ENCODE results near the gene ENOX1.

ENOX1 gene

DNA sequence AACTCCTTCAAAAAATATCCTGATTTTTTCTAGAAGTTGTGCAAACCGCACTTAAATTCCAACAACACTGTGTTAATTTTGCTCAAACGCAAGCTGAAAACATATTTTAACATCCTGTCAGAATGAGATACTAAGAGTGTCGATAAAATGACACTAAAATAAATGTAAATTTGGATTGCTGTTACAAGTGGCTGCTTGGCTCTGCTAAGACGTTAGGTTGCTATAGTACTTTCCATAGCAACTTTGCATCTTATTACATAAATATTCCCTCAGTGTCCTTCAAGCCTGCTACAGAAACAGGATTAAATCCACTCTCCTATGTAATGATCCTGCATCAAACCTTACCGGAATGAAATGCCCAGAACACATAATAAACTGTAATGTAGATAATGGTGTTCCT, 471.2 kb downstream of the ENOX1 start:
- no peak for DNase-seq (ENCODE audit: low read depth)

DNA sequence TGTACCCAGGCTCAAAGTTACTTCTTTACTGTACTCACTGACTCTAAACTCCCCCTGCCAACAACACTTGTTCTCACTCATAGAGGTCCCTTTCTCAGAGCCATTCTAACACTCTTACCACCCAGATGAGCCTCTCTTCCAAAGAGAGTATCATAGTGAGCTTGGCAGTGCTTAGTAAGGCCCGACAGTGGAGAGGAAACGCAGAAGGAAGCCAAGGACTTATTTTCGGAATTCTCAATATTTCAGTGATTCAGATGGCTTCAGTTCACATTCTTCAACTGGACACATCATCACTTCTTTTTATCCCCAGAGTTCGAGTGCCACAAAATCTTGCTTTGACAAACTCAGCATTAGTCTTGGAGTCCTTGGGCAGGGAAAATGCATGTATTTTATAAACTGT, 477.5 kb downstream of the ENOX1 start:
- no peak for DNase-seq (ENCODE audit: low read depth)

DNA sequence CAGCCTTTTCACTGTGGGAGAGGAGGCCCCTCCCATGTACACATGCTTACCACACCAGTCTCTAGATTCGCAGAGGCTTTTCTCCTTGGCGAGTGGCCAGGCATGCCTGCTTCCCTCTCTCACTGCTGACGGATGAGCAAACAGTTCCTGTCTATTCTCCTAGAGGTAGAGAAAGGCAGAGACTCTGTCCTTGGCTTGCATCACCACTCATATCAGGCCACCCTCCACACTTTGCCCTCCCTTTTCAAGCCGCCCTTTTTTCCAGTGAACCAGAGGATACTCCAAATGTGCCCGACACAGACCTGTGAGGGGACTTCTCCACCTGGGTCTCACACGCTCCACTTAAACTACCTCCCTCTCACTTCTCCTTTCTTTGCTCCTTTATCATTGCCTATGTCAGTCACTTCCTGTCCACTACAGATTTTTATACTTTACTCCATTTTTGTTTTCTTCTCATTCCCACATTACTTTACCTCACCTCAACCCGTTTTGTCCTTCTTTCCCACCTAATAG, 478.8 kb downstream of the ENOX1 start:
- DNase-seq (ENCODE audit: low read depth) = no peak

DNA sequence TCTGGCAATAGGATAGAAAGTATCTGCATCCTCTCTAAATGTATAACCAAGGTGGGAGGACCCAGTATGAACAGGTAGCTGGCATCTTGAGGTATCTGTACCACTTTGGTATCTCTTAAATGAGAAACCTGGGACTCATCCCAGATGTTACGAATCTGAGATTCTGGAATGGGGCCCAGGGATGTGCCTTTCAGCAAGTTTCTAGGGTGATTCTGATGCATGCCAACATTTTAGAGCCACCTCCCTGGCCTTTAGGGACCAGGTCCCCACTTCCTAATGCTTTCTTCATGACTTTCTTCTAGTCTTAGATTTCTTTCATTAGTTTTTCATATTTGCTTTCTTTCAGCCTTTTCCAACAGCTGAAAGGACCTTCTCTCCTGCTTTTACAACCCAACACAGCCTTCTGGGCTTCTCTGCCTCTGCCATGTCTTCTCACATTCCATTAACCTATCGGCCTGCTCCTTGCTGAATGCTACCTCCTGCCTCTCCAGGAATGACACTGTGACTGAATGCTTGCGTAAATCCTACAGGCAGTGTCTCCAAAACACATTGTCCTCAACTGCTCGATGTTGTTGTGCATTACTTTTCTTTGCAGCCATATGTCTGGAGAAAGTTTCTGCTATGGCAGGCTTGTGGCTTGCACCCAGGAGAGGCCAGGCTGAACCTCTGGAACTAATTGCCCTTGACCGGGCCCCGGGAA, 479.4 kb downstream of the ENOX1 start:
- no peak for DNase-seq (ENCODE audit: low read depth)

DNA sequence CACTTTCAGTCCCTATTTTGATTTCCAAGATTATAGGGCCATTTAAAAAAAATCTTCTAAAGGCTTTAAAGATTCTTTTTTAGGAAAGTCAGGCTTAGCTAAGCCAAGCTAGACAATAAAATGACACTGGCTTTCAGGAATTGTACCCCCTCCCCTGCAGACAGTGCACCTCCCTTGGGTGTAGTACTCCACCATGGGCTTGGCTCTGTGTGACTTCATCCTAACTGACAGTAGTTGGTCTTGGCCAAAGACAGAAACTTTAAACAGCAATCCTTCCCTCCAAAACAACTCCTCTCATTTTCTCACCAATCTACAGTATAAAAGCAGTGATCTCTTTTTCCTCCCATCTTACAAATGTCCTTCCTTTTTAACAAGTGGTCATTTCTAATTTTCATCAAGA, 480.4 kb downstream of the ENOX1 start:
- no peak for DNase-seq (ENCODE audit: low read depth)

DNA sequence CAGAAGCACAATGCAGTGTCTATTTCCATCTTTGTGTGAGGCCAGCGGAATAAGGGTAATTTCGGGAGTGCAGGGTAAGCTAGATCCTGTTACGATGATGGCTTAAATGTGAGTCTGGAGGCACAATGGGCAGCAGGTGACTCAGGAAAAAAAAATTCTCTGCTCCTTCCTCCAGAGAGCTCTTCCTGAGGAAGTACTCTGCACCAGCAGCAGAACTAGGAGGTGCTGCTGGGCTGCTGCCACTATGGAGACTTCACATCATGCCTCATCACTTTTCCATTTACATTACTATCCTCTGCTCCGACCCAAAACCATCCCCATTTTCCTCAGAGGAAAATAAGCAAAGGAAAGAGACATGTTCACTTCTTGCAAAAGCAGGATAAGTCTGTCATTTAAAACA, 481.4 kb downstream of the ENOX1 start:
- DNase-seq (ENCODE audit: low read depth) = no peak

DNA sequence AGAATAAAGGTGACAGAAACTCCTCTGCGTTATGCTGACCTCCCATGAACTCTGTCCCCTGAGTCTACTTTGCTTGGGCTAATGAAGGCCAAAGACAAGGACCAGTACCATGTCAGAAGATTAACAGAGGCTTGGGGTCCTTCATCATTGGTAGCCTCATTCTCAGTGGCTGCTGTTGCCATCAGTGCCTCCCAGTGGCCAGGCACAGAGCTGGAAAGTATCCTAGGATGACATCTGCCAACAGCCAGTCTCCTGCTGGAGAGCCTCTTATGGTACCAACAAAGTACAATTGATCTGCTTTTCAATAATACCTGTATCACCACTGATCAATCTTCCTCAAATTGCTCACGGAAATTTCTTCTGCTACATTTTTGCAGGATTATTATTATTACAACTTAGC, 481.8 kb downstream of the ENOX1 start:
- DNase-seq (ENCODE audit: low read depth) = no peak

DNA sequence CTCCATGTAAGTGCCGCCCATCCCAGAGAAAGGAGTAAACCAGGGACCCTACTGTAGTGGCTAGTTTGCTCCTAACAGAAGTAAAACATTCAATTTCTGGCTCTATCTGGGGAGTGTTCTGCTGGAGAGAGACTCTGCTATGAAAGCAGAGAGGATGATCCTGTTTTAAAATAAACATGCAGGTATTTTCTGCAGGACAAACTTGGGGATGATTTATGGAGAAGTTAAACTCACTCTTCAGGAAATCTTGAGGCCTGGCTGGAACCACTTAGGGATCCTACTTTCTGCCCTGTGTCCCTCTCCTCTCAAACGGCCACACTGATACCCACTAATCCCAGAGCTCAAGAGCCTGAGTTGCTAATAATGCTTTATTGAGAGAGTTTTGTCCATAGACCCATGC, 482.3 kb downstream of the ENOX1 start:
- DNase-seq (ENCODE audit: low read depth) = no peak

DNA sequence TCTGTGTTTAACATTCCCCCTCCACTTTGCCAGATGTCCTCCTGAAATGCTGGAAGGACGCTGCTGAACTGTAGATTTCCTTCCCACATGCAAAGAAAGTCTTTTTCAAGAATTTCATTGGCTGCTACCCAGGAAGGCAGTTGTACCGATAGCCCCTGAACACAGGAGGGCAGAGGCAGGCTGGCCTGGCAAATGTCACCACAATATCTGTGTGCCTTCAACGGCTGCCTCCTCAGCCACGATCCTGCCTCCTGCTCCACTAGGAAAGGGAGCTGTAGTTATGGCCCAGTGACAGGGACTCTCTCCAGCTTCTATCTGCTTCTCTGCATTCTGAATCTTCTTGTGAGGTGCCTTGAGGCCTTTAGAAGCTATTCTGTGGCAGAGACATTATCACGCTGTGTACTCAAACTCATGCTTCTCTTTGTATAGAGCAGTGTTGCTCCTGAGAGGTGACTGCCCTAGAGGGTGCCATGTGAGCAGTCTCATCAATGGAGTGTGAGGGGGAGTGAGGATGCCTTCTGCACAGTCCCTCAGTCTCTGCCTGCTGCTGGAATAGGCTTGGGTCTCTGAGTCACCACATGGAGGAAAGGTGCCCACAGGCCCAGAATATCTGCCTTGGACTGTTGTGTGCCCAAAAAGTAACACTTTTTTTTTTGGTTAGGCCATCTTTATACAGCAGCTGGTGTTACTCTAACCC, 483.6 kb downstream of the ENOX1 start:
- DNase-seq (ENCODE audit: low read depth) = no peak

DNA sequence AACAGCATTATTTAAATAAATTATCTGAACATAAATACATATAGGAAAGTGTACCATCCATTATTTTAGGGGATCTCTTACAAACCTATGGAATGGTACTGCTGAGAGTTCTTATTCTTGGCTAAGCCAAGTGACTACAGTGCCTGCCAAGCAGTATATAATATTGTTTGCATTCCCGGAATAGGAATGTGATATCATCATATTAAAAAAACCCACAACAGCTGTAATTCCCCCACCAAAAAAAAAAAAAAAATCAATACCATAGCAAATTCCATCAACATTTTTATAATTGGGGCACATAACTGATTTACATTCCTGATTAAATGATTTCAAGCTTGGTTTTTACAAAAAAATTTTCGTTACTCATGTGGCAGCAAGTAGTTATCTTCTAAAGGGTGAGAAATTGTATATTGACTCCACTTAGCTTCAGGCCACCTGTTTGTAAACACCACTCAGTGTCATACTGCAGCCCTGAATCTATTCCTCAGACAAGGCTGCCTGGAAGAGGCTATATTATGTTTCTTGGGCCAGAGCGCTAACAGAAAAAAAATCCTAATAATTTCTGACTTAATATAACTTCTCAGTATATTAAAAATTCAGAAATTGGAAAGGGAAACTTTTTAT, 485.3 kb downstream of the ENOX1 start:
- DNase-seq (ENCODE audit: low read depth) = no peak

DNA sequence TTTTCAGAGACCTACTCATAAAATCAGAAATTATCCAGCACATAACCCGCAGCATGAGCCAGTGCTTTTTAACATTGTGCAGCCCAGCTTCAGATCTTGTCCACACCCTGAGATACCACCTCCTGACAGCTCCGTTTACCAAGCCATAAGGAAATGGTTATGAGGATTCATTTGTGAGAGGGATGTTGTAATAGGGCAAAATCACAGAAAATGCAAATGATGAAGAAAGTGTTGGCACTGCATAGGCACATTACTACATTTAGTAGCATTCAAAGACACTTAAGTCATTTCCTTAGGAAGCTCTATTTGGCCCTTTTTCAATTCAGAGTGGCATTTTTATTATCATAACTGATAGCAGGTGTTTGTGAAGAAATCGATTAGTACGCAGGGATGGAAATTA, 485.9 kb downstream of the ENOX1 start:
- DNase-seq (ENCODE audit: low read depth) = no peak

DNA sequence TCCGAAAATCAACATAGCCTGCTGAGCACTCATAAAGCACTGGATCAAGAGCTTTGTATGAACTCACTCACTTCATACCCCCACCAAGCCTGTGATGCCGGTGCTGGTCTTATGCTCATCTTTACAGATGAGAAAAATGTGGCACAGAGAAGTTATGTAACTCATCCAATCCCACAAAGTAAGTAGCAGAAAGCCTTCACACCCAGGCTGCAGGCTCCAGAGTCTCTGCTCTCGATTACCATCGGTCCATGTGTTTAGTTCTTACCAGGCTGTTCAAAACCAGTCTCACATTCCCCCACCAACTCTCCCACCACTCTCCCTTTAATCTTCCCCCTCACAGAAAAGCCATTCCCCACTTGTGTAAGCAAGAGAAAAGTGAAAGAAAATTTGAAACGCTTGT, 487.4 kb downstream of the ENOX1 start:
- DNase-seq (ENCODE audit: low read depth) = no peak

DNA sequence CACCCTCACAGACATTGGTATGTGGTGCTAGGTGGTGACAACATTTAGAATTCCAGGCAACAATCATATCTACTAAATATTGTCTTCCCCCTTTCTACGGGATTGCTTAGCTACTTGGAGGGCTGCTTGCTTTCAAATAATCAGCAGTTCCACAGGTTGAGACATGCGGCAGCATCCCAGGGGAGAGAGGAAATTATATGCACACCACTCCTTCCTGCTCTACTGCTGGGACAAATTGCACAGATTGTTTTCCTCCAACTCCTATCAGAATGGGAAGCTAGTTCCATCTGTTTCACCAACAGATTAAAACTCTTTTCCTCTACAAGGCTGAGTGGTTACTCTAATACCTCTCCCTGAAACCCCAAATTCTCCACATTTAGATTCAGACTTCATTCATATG, 488.0 kb downstream of the ENOX1 start:
- DNase-seq (ENCODE audit: low read depth) = no peak

DNA sequence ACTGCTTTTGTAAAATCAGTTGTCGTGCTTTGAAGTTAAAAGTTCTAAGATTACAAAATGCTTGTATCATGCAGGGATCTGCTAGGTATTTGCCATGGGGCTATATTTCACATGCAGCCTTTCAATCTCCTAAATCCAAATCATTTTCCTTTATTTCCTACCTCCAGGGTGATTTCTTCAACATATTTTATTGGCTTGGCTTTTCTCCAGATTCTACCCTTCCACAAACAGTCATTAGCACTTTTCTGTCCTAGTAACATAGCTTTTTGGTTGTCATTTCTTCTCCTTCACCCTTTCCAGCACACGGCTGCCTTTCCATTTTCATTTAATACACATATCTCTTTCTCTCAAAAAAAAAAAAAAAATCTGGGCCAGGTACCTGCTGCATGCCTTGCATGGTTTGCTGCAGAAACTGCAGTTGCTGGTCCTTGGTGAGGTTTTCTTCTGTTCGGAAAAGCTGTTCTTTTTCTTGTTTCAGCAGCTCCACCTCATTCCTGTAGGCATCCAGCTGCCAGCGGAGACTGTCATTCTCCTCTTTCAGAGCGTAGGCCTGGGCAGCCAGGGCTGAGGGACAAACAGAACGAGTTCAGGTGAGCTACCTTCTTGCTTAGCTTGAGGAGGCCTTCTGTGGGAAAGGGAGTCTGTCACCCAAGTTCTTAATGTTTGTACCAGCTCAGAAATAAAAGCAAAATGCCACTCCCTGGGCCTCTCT, 488.6 kb downstream of the ENOX1 start:
- no peak for DNase-seq (ENCODE audit: low read depth)

DNA sequence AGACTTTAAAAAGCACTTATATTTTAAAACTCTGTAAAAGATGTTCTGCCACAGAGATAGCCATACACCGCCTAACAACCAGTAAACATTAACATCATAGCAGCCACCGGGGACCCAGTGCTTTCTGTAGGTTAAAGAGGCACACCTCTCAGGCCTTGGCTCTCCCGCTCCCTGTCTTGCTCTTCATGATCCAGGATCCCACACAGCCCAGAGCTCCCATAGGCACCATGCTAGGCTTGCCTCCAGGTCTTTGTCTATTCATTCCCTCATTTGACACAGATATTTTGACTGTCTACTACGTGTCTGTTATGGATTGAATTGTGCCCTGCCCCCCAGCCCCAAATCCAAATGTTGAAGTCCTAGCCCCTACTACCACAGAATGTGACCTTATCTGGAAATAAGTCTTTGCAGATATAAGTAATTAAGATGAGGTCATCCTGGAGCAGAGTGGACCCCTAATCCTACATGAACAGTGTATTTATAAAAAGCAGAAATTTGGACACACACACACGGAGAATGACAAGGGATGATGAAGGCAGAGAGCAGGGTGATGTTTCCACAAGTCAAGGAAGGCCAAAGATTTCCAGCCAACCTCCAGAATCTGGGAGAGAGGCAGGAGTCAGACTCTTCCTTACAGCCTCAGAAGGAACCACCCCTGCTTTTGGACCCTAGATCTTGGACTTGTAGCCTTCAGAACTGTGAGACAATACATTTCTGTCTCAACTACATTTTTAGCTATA, 490.8 kb downstream of the ENOX1 start:
- DNase-seq (ENCODE audit: low read depth) = no peak

DNA sequence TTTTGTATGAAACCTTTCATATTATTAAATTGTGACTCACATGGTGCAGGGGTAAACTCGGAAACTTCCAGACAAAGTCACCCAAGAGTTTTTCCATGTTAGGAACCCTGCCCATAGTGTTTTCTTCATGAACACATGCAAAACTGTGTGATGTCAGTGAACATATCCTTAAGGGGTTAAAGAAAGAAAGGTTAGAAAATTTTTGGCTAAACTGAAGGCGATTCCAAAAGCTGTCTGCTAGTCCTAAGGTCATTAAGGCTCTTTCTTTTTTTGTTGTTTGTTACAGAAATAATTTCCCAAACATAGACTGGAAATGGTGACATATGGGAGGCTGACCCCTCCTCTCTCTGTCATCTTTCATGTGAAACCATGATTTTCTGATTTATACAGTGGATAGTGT, 491.5 kb downstream of the ENOX1 start:
- no peak for DNase-seq (ENCODE audit: low read depth)

DNA sequence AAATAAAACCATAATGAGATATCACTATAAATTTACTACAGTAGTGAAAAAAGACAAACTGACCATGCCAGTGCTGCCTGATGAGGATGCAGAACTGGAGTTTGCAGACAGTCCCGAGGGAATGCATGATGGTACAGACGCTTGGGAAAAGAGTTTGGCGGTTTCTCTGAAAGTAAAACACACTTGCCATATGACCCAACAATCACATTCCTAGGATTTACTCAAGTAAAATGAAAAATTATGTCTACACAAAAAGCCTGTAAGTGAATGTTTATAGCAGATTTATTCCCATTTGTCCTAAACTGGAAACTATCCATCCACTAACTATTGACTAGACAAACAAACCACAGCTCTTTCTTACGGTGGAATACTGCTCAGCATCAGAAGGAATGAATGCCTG, 492.4 kb downstream of the ENOX1 start:
- DNase-seq (ENCODE audit: low read depth) = no peak

DNA sequence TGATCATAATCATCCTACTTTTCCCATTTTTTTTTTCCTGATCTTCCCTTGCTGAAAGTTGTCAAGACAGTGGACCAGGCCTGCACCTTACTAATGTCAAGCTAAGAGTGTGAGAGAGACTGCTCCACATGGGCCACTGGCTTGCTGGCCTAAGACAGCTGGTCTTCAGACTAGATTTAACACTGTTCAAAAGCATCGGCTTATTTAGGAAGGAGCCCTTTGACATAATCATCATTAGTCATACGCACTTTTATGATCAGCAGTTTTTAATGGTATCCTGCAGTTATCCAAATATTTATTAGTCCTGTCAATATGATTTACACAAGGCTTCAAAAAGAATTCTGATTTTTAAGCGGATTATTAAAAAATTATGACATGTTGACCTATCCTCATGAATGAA, 492.8 kb downstream of the ENOX1 start:
- DNase-seq (ENCODE audit: low read depth) = no peak

DNA sequence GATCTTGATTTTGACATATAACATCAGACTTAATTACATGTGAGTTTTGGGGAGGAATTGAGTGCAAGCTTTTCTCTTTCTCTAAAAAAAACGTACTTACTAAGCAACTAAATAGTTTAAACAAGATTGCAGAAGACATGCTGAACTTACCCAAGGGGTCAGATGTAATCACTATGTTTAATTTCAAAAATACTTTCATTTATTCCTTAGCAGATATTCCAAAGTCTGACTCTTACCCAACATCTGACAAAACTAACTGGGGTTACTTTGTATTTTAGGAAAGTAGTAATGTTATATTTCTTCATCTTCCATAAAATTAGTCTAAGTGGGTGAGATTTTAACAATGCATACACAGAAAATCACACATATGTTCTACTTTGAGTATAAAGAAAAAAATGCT, 493.2 kb downstream of the ENOX1 start:
- DNase-seq (ENCODE audit: low read depth) = no peak

DNA sequence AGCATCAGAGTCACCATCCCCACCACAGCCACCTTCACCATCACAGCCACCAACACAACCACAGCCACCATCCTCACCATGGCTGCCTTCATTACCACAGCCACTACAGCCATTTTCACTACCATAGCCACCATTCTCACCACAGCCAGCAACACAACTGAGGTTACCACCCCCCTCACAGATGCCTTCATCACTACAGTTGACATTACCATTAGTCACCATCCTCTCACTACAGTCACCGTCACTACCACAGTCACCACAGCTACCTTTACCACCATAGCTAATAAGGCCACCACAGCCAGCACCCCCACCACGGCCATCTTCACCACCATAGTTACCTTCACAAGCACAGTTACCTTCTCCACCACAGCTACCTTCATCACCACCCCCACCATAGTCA, 493.8 kb downstream of the ENOX1 start:
- no peak for DNase-seq (ENCODE audit: low read depth)

DNA sequence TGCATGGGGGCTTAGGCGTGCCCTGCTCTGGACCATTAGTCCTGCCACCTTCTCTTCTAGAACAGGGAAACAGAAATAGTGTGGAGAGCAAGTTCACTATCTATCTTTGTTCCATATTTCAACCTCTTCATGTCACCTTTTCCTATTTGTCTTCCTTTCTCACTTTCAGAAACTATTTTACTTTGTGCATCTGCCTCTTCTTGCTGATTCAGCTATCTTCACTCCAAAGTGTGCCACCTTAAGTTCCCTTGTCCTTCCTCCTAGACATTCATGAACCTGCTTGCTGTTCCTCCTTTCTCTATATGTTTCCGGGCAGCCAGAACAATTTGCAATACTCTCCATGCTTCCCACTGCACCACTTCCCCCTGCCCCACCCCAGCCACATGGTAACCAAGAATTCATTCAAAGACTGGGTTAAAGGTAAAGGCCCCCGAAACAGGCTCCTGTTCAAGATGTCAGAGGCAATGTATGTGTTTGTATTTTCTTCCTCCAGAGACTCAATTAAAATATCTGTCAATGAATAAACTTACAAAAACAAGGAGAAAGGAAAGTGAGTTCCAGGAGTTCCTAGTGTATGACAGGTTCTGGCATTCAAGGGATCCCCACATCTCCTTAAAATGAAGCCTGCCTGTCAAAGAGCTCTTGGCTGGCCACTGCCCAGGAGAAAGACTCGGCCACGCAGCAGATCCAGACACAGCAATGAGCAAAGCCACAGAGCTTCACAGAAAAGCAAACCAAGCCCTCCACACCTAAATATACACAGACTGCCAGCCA, 495.3 kb downstream of the ENOX1 start:
- DNase-seq (ENCODE audit: low read depth) = no peak
